ENCODE results near the gene APOOL. TPM values are rescaled to one million over a fixed set of nuclear protein-coding genes. Genes with fewer than 3 reads are reported as not detected.
"Not testable (repeated sequence)": the region's sequence is repeated elsewhere in the genome, so short reads cannot be mapped to it uniquely, and the experiment has no call there.

The APOOL gene
- total RNA-seq, 1 donor from 2014 or later = 14.6 TPM

DNA sequence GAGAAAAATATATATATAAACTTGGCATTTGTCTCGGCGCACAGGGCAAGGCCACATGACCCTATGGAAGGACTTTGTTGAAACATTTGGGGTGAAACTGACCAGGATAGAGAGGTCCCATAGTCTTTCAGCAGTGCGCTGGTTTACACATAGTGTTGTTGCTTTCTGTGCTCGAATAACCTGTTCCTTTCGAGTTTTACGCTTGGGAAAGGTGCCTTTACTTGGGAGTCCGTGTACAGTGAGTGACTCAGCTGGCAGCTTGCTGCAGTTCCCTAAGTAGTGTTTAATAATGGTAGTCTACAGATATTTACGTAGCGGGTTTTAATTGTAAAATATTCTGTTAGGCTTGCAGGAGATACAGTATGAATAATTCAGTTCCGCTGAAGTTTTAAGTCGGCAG lies 578 bp downstream of the APOOL start:
- peak overlapping the region; percentile 71 for H3K27ac Mint-ChIP-seq
- DNase-seq (no peak), ATAC-seq (ENCODE audit: low read depth) (no peak)
- no peaks in the 10 kb centered on the region for H3K9me3 Mint-ChIP-seq
- H3K4me1 Mint-ChIP-seq = peaks cover 15% of the 10 kb centered on the region
- TF ChIP-seq, protein P1, sequence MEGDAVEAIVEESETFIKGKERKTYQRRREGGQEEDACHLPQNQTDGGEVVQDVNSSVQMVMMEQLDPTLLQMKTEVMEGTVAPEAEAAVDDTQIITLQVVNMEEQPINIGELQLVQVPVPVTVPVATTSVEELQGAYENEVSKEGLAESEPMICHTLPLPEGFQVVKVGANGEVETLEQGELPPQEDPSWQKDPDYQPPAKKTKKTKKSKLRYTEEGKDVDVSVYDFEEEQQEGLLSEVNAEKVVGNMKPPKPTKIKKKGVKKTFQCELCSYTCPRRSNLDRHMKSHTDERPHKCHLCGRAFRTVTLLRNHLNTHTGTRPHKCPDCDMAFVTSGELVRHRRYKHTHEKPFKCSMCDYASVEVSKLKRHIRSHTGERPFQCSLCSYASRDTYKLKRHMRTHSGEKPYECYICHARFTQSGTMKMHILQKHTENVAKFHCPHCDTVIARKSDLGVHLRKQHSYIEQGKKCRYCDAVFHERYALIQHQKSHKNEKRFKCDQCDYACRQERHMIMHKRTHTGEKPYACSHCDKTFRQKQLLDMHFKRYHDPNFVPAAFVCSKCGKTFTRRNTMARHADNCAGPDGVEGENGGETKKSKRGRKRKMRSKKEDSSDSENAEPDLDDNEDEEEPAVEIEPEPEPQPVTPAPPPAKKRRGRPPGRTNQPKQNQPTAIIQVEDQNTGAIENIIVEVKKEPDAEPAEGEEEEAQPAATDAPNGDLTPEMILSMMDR (IDR thresholded peaks at IDR 0.05) = no peak
- CTCF ChIA-PET = no interaction called here
- intact Hi-C loops (cut with micrococcal nuclease) = loop anchor here (5.0 kb wide), 3 partner anchors 502 to 1043 kb away; partner anchors contain the start of genes CHM, HDX and RPS6KA6
- POLR2A ChIA-PET = interaction anchor here (0.6 kb wide), 1 partner anchor 21 kb away, joined by 4 read pairs; no protein-coding TSS in a partner anchor
- no peaks in the 10 kb centered on the region for H3K27me3 Mint-ChIP-seq
- peak overlapping the region; percentile 89 for H3K4me3 Mint-ChIP-seq
- peaks cover 2% of the 10 kb centered on the region for H3K36me3 Mint-ChIP-seq (ENCODE audit: low read depth)

DNA sequence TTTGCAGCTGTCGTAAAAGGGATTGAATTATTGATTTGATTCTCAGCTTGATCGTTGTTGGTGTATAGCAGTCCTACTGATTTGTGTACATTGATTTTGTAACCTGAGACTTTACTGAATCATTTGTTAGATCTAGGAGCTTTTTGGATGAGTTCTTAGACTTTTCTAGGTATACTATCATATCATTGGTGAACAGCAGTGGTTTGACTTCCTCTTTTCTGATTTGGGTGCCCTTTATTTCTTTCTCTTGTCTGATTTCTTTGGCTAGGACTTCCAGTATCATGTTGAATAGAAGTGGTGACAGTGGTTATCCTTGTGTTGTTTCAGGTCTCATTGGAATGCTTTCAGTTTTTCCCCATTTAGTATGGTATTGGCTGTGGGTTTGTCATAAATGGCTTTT lies 8.4 kb downstream of the APOOL start:
- Mint-ChIP-seq H3K9me3 (peaks cover 8% of the 10 kb centered on the region), H3K4me3 (no peak overlapping the region), H3K27me3 (no peaks in the 10 kb centered on the region), H3K4me1 (peaks cover 9% of the 10 kb centered on the region), H3K36me3 (ENCODE audit: low read depth) (peaks cover 10% of the 10 kb centered on the region), H3K27ac (no peak overlapping the region)
- TF ChIP-seq, protein P1 (IDR thresholded peaks at IDR 0.05) = no peak
- ATAC-seq (ENCODE audit: low read depth) = no peak
- intact Hi-C loops (cut with micrococcal nuclease) = no loop called here
- DNase-seq = no peak
- CTCF ChIA-PET = no interaction called here
- POLR2A ChIA-PET = no interaction called here

DNA sequence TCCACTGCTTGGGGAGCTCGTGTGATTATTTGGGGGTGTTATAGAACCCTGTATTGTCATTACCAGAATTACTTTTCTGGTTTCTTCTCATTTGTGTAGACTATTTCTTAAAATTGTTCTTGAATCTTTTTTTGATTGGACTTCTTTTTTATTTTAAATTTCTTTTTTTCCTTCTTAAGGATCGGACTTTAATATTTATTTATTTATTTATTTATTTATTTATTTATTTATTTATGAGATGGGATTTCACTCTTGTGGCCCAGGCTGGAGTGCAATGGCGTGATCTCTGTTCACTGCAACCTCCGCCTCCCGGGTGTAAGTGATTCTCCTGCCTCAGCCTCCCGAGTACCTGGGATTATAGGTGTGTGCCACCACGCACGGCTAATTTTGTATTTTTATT lies 11.7 kb downstream of the APOOL start:
- H3K27ac Mint-ChIP-seq; DNase-seq; H3K4me1 Mint-ChIP-seq; POLR2A ChIA-PET; intact Hi-C loops (cut with micrococcal nuclease); H3K4me3 Mint-ChIP-seq; H3K27me3 Mint-ChIP-seq; ATAC-seq (ENCODE audit: low read depth); CTCF ChIA-PET: not testable (repeated sequence)
- H3K9me3 Mint-ChIP-seq = peaks cover 12% of the 10 kb centered on the region
- peaks cover 21% of the 10 kb centered on the region for H3K36me3 Mint-ChIP-seq (ENCODE audit: low read depth)

DNA sequence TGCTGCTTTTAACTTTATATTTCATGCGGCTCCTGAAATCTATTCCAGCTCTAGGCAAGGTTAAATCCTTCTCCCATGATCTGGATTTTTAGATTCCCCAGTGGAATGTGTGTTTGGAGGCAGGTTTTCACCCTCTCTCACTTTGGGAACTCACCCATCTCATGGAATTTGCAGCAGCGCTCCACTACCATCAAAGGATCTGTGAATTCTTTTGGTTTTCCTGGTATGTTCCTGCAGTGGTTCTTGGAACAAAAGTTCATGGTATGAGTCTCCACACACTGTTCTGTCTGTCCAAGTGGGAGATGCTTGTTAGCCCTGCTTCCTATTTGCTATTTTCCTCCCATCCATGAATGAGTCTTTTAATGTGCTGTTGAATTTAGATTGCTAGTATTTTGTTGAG lies 14.0 kb downstream of the APOOL start:
- POLR2A ChIA-PET = no interaction called here
- CTCF ChIA-PET = no interaction called here
- Mint-ChIP-seq H3K9me3 (peaks cover 4% of the 10 kb centered on the region), H3K4me1 (peaks cover 2% of the 10 kb centered on the region), H3K27ac (no peak overlapping the region), H3K4me3 (no peak overlapping the region), H3K27me3 (no peaks in the 10 kb centered on the region), H3K36me3 (ENCODE audit: low read depth) (peaks cover 21% of the 10 kb centered on the region)
- intact Hi-C loops (cut with micrococcal nuclease) = no loop called here
- DNase-seq (no peak), ATAC-seq (ENCODE audit: low read depth) (no peak)
- TF ChIP-seq, protein P1 (IDR thresholded peaks at IDR 0.05) = no peak

DNA sequence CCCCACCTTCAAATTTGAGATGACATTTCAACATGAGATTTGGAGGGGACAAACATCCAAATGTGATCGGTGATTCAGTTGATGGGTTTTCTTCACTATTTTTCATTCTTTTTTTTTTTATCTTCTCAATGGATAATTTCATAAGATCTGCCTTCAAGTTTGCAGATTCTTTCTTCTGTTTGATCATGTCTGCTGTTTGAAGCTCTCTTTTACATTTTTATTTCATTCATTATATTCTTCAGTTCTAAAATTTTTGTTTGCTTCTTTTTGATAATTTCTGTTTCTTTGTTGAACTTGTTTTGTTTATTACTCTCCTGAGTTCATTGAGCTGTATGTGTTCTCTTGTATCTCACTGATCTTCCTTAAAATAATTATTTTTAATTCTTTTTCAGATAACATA lies 14.8 kb downstream of the APOOL start:
- Mint-ChIP-seq H3K4me1 (no peaks in the 10 kb centered on the region), H3K27me3 (no peaks in the 10 kb centered on the region), H3K9me3 (peaks cover 4% of the 10 kb centered on the region), H3K4me3 (no peak overlapping the region), H3K36me3 (ENCODE audit: low read depth) (peaks cover 23% of the 10 kb centered on the region), H3K27ac (no peak overlapping the region)
- ChIA-PET CTCF (no interaction called here), POLR2A (no interaction called here)
- intact Hi-C loops (cut with micrococcal nuclease) = no loop called here
- TF ChIP-seq, protein P1 (IDR thresholded peaks at IDR 0.05) = no peak
- no peak for DNase-seq
- no peak for ATAC-seq (ENCODE audit: low read depth)

DNA sequence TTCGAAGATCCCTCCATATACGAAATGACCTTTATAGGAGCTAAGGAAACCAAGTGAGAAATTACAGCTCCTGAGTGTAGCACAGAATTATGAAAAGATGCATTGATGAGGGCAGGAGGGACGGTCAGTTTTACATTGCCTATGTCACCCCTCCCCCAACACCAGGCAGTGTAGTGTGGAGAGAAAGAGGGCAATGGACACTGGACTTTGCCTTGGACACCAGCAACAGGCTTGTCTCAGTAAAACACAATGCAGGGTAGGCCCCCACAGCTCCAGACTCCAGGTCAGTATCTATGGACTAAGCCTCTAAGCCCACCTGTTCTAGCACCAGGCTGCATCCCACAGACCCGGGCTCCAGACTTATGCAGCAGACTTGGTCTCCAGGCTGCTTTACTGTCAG lies 16.5 kb downstream of the APOOL start:
- no peak for DNase-seq
- POLR2A ChIA-PET = no interaction called here
- H3K36me3 Mint-ChIP-seq (ENCODE audit: low read depth) = peaks cover 22% of the 10 kb centered on the region

More for the DNA sequence above, 16.5 kb downstream of the APOOL start:
- H3K27ac Mint-ChIP-seq = no peak overlapping the region
- TF ChIP-seq, protein P1 (IDR thresholded peaks at IDR 0.05) = no peak
- H3K27me3 Mint-ChIP-seq = no peaks in the 10 kb centered on the region
- intact Hi-C loops (cut with micrococcal nuclease) = no loop called here
- H3K4me3 Mint-ChIP-seq = no peak overlapping the region
- no peak for ATAC-seq (ENCODE audit: low read depth)
- CTCF ChIA-PET = no interaction called here
- H3K9me3 Mint-ChIP-seq = peaks cover 4% of the 10 kb centered on the region
- H3K4me1 Mint-ChIP-seq = no peaks in the 10 kb centered on the region
